ENCODE results near the gene WDR43.

The WDR43 gene

GRCh38 chr2:28929581-28929980 is 35.1 kb downstream of the WDR43 start:
- no peak for DNase-seq
- H3K27me3 ChIP-seq (ENCODE audit: insufficient read depth, low read depth, severe bottlenecking) = no peaks in the 10 kb centered on the region
- H3K27ac ChIP-seq = no peak overlapping the region
- peaks cover 96% of the 10 kb centered on the region for H3K36me3 ChIP-seq
- no peaks in the 10 kb centered on the region for H3K9me3 ChIP-seq (ENCODE audit: severe bottlenecking)
- H3K4me3 ChIP-seq (ENCODE audit: low read depth, low read length) = no peak overlapping the region
- no peak for TF ChIP-seq CTCF (IDR thresholded peaks at IDR 0.05; ENCODE audit: low read depth, low read length)

- no peak for TF ChIP-seq CTCF (IDR thresholded peaks at IDR 0.05; ENCODE audit: low read depth, low read length)
- Histone ChIP-seq H3K9me3 (ENCODE audit: severe bottlenecking) (no peaks in the 10 kb centered on the region), H3K36me3 (peaks cover 96% of the 10 kb centered on the region), H3K27me3 (ENCODE audit: insufficient read depth, low read depth, severe bottlenecking) (no peaks in the 10 kb centered on the region), H3K4me3 (ENCODE audit: low read depth, low read length) (no peak overlapping the region), H3K27ac (no peak overlapping the region)
- DNase-seq = no peak
Observed at GRCh38 chr2:28930205-28930604, 35.7 kb downstream of the WDR43 start.

- no peak for DNase-seq
- Histone ChIP-seq H3K4me3 (ENCODE audit: low read depth, low read length) (no peak overlapping the region), H3K36me3 (peaks cover 91% of the 10 kb centered on the region), H3K9me3 (ENCODE audit: severe bottlenecking) (no peaks in the 10 kb centered on the region), H3K27ac (no peak overlapping the region), H3K27me3 (ENCODE audit: insufficient read depth, low read depth, severe bottlenecking) (no peaks in the 10 kb centered on the region)
- TF ChIP-seq CTCF (IDR thresholded peaks at IDR 0.05; ENCODE audit: low read depth, low read length) = no peak
Observed at GRCh38 chr2:28934769-28935168, 40.3 kb downstream of the WDR43 start.

- DNase-seq = no peak
Observed at GRCh38 chr2:28941008-28941407, 46.5 kb downstream of the WDR43 start.

GRCh38 chr2:28944535-28945248 is 50.2 kb downstream of the WDR43 start:
- Histone ChIP-seq H3K4me3 (ENCODE audit: low read depth, low read length) (no peak overlapping the region), H3K36me3 (peaks cover 85% of the 10 kb centered on the region), H3K27ac (no peak overlapping the region), H3K27me3 (ENCODE audit: insufficient read depth, low read depth, severe bottlenecking) (no peaks in the 10 kb centered on the region), H3K9me3 (ENCODE audit: severe bottlenecking) (peaks cover 7% of the 10 kb centered on the region)
- no peak for TF ChIP-seq CTCF (IDR thresholded peaks at IDR 0.05; ENCODE audit: low read depth, low read length)
- no peak for DNase-seq

More at GRCh38 chr2:28941008-28941407, 46.5 kb downstream of the WDR43 start:
- no peak overlapping the region for H3K27ac ChIP-seq
- no peak overlapping the region for H3K4me3 ChIP-seq (ENCODE audit: low read depth, low read length)
- no peaks in the 10 kb centered on the region for H3K9me3 ChIP-seq (ENCODE audit: severe bottlenecking)
- no peak for TF ChIP-seq CTCF (IDR thresholded peaks at IDR 0.05; ENCODE audit: low read depth, low read length)
- H3K36me3 ChIP-seq = peaks cover 86% of the 10 kb centered on the region
- no peaks in the 10 kb centered on the region for H3K27me3 ChIP-seq (ENCODE audit: insufficient read depth, low read depth, severe bottlenecking)

GRCh38 chr2:28948160-28948559 is 53.7 kb downstream of the WDR43 start:
- Histone ChIP-seq H3K9me3 (ENCODE audit: severe bottlenecking) (peaks cover 10% of the 10 kb centered on the region), H3K27me3 (ENCODE audit: insufficient read depth, low read depth, severe bottlenecking) (no peaks in the 10 kb centered on the region), H3K4me3 (ENCODE audit: low read depth, low read length) (no peak overlapping the region), H3K36me3 (peaks cover 56% of the 10 kb centered on the region), H3K27ac (no peak overlapping the region)
- no peak for DNase-seq
- no peak for TF ChIP-seq CTCF (IDR thresholded peaks at IDR 0.05; ENCODE audit: low read depth, low read length)

Data from WERI-Rb-1 (cell line).